Glutamatergic neuron (in vitro differentiated cells): ENCODE measurements around the gene EPHA6. TPM values are rescaled to one million over a fixed set of nuclear protein-coding genes. Genes with fewer than 3 reads are reported as not detected.

ENCODE experiments used
- DNase-seq: peaks from one replicate; pipeline ENCODE4 v3.0.0; 2022
- H3K27ac Mint-ChIP-seq: one replicate; pipeline ENCODE4 v1.8.0; 2020; ENCODE audit warnings: mild to moderate bottlenecking, mixed read lengths, inconsistent platforms; ENCODE audit not compliant: unreplicated experiment
- H3K27me3 Mint-ChIP-seq: one replicate; pipeline ENCODE4 v1.8.0; 2020; ENCODE audit warnings: mild to moderate bottlenecking, moderate library complexity, mixed read lengths, inconsistent platforms; ENCODE audit not compliant: unreplicated experiment
- H3K36me3 Mint-ChIP-seq: one replicate; pipeline ENCODE4 v1.8.0; 2020; ENCODE audit warnings: mild to moderate bottlenecking, mixed read lengths, inconsistent platforms; ENCODE audit not compliant: unreplicated experiment
- H3K4me1 Mint-ChIP-seq: one replicate; pipeline ENCODE4 v1.8.0; 2020; ENCODE audit warnings: mild to moderate bottlenecking, low read depth, mixed read lengths, inconsistent platforms; ENCODE audit not compliant: unreplicated experiment
- H3K4me3 Mint-ChIP-seq: one replicate; pipeline ENCODE4 v1.8.0; 2020; ENCODE audit warnings: mild to moderate bottlenecking, mixed read lengths, inconsistent platforms; ENCODE audit not compliant: unreplicated experiment
- H3K9me3 Mint-ChIP-seq: one replicate; pipeline ENCODE4 v1.8.0; 2020; ENCODE audit warnings: mild to moderate bottlenecking, moderate library complexity, mixed read lengths, inconsistent platforms; ENCODE audit not compliant: unreplicated experiment
- CTCF ChIP-seq: fragments of 200-600 bp; sonication (generic); IDR thresholded peaks from one replicate; pipeline ENCODE4 v1.5.0; 2021; ENCODE audit not compliant: partially characterized antibody, unreplicated experiment
- total RNA-seq: library from RNA; stranded (reverse); fragmentation: NEBNext Ultra II Directional; extraction: Animal tissue kit (Norgen Biotek cat#: 25700); gene quantifications from one replicate; pipeline ENCODE4 v1.2.1, GENCODE V29; 2021; ENCODE audit not compliant: unreplicated experiment

Gene EPHA6
- total RNA-seq, 1 donor from 2014 or later = 9.0 TPM

- H3K4me3 Mint-ChIP-seq = no peak overlapping the region
- TF ChIP-seq CTCF = no peak
- no peaks in the 10 kb centered on the region for H3K27me3 Mint-ChIP-seq
- DNase-seq = no peak
- no peaks in the 10 kb centered on the region for H3K4me1 Mint-ChIP-seq
- no peak overlapping the region for H3K27ac Mint-ChIP-seq
- no peaks in the 10 kb centered on the region for H3K9me3 Mint-ChIP-seq
- no peaks in the 10 kb centered on the region for H3K36me3 Mint-ChIP-seq
Measured at GRCh38 chr3:97689111-97689510, 874.7 kb downstream of the EPHA6 start.

GRCh38 chr3:97689962-97690361, 875.6 kb downstream of the EPHA6 start:
- no peak for DNase-seq
- Mint-ChIP-seq H3K27me3 (no peaks in the 10 kb centered on the region), H3K36me3 (no peaks in the 10 kb centered on the region), H3K4me1 (no peaks in the 10 kb centered on the region), H3K27ac (no peak overlapping the region), H3K4me3 (no peak overlapping the region), H3K9me3 (no peaks in the 10 kb centered on the region)
- TF ChIP-seq CTCF = no peak

- TF ChIP-seq CTCF = no peak
- Mint-ChIP-seq H3K4me3 (no peak overlapping the region), H3K4me1 (no peaks in the 10 kb centered on the region), H3K9me3 (no peaks in the 10 kb centered on the region), H3K27ac (no peak overlapping the region), H3K27me3 (no peaks in the 10 kb centered on the region), H3K36me3 (no peaks in the 10 kb centered on the region)
- no peak for DNase-seq
Measured at GRCh38 chr3:97691354-97691753, 877.0 kb downstream of the EPHA6 start.

- no peaks in the 10 kb centered on the region for H3K36me3 Mint-ChIP-seq
Measured at GRCh38 chr3:97692389-97692788, 878.0 kb downstream of the EPHA6 start.

DNA sequence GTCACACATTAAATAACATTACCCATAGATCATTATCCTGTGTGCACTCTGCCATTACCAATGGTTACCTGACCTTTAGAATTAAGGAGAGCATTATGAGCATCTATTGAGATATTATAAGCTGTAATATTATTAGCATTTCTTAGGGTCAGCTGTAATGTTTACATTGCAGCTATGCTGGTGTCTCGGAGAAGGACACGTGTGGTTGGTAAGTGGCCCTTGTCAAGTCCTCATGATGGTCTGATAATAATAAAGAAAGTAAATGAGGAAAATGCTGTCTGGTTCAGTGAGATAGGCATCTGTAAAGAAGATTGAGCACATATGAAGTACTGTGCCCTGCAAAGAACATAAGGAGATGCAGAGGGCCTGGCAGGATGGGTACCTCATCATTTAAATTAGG, 878.4 kb downstream of the EPHA6 start:
- no peak for TF ChIP-seq CTCF
- Mint-ChIP-seq H3K4me3 (no peak overlapping the region), H3K27me3 (no peaks in the 10 kb centered on the region), H3K27ac (no peak overlapping the region), H3K9me3 (no peaks in the 10 kb centered on the region), H3K4me1 (no peaks in the 10 kb centered on the region), H3K36me3 (no peaks in the 10 kb centered on the region)
- DNase-seq = no peak

More at GRCh38 chr3:97692389-97692788, 878.0 kb downstream of the EPHA6 start:
- Mint-ChIP-seq H3K9me3 (no peaks in the 10 kb centered on the region), H3K4me1 (no peaks in the 10 kb centered on the region), H3K4me3 (no peak overlapping the region), H3K27ac (no peak overlapping the region), H3K27me3 (no peaks in the 10 kb centered on the region)
- TF ChIP-seq CTCF = no peak
- DNase-seq = no peak
